ENCODE data around the gene ZBTB40.

ZBTB40 gene

GRCh38 chr1:22465671-22466070, 14.0 kb downstream of the ZBTB40 start:
- no peak for DNase-seq (ENCODE audit: low read depth in 2 of 2)

GRCh38 chr1:22470227-22470626, 18.6 kb downstream of the ZBTB40 start:
- no peak for DNase-seq (ENCODE audit: low read depth in 2 of 2)

GRCh38 chr1:22471078-22471477, 19.4 kb downstream of the ZBTB40 start:
- no peak for DNase-seq (ENCODE audit: low read depth in 2 of 2)

DNA sequence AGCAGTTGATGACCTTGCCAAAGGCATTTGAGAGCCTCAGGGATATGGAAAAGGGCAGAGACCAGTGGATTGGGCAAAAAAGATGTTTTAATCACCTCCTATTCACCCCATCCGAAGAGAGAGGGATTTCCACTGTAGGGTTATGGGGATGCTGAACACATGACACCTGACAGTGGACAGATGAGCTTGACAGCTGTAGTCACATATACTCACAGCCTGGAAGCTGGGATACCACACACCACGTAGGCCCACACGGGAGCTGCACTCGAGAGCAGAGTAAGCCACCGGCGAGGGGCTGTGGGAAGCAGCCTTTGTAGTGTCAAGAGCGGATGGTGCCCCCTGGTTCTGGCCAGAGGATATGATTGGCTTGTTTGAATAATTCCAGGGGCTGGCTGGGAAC, 20.0 kb downstream of the ZBTB40 start:
- no peak for DNase-seq (ENCODE audit: low read depth in 2 of 2)

- DNase-seq (ENCODE audit: low read depth in 2 of 2): no peak
Measured at GRCh38 chr1:22472596-22472995, 20.9 kb downstream of the ZBTB40 start.

DNA sequence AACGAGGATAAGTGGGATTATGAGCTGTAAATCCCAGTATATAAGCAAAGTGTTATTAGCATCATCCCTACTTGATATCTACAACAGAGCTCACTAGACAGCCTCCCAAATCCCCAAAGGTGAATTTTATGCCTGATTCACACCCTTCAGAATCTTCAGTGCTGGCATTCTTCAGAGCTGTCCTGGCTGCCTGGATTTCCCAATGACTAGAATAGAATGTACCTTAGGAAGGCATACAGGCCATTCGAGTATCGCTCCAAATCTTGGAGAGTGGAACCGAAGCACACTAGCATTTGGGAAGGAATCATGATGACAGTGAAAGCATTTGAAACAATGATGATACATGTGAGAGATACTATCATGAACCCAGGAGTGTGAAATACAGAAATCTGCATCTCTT, 22.3 kb downstream of the ZBTB40 start:
- no peak for DNase-seq (ENCODE audit: low read depth in 2 of 2)

GRCh38 chr1:22476566-22476965, 24.9 kb downstream of the ZBTB40 start:
- no peak for DNase-seq (ENCODE audit: low read depth in 2 of 2)

DNA sequence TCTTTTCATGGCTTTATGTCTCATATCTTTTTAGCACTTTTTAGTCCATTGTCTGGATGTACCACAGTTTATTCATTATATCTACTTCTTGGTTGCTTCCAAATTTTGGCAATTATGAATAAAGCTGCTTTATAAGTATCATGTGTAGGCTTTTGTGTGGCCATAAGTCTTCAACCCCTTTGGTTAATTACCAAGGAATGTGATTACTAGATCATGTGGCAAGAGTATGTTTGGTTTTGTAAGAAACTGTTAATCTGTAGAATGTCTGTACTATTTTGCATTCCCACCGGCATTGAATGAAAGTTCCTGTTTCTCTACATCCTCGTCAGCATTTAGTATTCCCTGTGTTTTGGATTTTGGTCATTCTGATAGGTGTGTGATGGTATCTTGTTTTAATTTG, 31.5 kb downstream of the ZBTB40 start:
- no peak for DNase-seq (ENCODE audit: low read depth in 2 of 2)

GRCh38 chr1:22484706-22485345, 33.2 kb downstream of the ZBTB40 start:
- DNase-seq (ENCODE audit: low read depth in 2 of 2): no peak

DNA sequence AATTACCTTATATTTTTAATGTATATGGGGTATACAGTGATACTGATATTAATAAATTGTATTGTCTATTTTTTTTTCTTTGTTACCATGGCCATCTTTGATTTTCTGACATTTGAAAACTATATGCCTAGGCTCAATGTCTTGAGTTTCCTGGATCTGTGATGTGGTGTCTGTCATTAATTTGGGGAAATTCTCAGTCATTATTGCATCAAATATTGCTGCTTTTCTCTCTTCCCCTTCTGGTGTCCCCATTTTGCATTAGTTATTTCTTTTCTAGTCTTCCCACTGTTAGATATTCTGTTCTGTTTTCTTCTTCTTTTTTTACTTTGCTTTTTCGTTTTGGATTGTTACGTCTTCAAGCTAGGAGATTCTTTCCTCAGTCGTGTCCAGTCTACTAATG, 33.8 kb downstream of the ZBTB40 start:
- no peak for DNase-seq (ENCODE audit: low read depth in 2 of 2)

DNA sequence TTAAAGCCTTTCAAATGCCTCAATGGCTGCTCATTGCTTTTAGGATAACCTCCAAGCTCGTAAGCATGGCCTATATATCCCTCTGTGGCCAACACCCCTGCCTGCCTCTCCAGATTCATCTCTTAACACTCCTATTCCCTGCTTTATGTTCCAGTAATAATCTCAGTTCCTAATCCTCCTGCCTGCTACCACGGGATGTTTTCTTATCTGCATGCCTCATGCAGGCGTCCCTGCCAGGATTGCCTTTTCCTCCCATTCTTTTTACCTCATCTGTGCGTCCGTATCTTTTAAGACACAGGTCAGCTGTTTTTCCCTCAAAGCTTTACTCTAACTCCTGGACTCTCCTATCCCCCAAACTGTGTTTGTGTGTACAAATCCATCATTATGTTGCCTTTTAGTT, 36.1 kb downstream of the ZBTB40 start:
- DNase-seq (ENCODE audit: low read depth in 2 of 2): no peak

GRCh38 chr1:22488319-22488718, 36.7 kb downstream of the ZBTB40 start:
- no peak for DNase-seq (ENCODE audit: low read depth in 2 of 2)

DNA sequence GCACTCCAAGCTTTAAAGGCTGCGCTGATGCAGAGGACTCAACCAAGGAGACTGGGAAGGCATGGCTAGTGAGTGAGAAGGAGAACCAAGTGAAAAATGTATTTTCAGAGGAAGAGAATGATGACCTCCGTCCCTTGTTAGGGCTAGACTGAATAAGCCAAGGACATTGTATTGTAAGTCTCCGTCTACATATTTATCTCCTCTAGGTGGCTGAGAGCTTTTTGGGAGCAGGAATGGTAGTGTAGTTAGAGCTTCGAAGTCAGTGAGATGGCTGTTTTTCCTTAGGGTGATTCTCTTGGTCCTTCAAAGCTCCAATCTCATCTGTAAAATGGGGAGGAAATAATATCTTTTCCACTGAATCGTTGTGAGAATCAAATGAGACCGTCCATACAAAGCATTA, 37.6 kb downstream of the ZBTB40 start:
- DNase-seq (ENCODE audit: low read depth in 2 of 2): no peak

GRCh38 chr1:22489823-22490222, 38.2 kb downstream of the ZBTB40 start:
- no peak for DNase-seq (ENCODE audit: low read depth in 2 of 2)

- DNase-seq (ENCODE audit: low read depth in 2 of 2): no peak
Measured at GRCh38 chr1:22490309-22490708, 38.7 kb downstream of the ZBTB40 start.

DNA sequence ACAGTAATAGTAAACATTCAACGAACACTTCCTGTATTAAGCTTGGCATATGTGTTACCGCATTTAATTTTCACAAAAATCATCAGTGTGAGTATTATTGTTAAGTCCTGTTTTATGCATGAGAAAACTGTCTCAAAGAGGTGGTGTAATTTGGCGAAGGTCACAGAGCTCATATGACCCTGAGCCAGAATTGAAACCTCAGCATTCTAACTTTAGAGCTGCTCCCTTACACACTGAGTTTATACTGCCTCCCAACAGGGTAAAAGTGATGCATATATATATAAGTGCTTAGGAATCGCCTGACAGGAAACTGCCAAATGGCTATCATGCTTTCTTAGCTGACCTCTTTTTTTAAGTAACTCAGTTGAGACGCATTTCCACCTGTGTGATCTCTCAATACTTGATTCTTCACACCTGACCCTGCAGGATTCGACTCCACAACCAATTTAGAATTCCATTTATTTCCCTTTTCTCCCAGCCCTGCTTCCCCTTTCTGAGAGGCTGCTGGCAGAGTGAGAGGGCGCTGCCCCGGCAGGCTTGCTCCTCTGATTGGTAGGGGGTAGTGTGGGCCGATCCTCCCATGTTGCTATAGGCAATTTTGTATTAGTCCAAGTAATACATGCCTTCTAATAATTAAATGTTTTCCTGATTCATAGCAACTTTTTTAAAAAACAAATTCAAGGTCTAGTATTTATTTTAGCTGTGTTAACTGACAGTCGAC, 40.5 kb downstream of the ZBTB40 start:
- no peak for DNase-seq (ENCODE audit: low read depth in 2 of 2)

GRCh38 chr1:22494144-22494543, 42.5 kb downstream of the ZBTB40 start:
- DNase-seq (ENCODE audit: low read depth in 2 of 2): no peak

DNA sequence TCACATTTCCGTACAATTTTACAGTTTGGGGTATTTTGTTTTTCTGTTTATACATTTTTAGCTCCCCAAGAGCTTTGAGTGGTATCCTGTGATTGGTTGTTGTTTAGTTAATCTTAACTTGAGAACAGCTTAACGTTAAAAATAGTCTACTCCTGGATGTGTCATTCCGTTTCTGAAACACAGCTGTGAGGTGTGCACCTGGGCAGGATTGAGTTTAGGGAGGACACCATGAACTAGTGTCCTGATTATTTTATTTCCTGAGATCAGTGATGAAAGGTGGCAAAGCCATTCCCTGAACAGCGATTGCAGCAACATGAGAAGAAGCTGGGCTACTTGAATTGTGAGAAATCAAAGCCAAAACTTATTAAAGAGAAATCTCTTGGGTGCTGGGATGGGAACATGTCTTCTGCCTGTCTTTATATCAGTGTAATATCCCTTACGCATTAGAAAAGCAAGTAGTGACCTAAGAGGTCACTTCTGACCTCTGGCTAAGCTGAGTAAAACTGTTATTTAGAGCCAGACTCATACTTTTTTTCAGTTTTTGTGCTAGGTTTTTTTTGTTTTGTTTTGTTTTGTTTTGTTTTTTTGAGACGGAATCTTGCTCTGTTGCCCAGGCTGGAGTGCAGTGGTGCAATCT, 43.4 kb downstream of the ZBTB40 start:
- DNase-seq (ENCODE audit: low read depth in 2 of 2): no peak

GRCh38 chr1:22496536-22497160, 45.0 kb downstream of the ZBTB40 start:
- DNase-seq (ENCODE audit: low read depth in 2 of 2): no peak

DNA sequence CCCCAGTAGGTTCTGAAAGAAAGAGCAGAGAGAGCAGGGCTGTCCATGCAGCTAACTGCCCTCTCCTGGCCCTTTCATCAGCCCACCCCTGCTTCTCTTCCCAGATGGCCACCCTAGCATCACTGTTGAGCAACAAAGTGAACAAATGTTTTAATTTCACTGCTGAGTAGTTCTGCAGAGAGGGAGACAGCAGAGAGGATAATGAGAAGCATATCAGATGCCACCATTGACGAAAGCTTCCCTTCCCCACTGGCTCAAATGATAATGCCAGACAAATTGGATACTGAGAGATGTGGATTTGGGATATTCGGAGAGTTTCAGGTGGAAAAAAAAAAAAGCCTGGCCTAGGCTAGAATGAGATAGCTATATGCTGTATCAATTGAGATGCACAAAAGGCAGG, 46.8 kb downstream of the ZBTB40 start:
- no peak for DNase-seq (ENCODE audit: low read depth in 2 of 2)

- no peak for DNase-seq (ENCODE audit: low read depth in 2 of 2)
Measured at GRCh38 chr1:22500058-22500457, 48.4 kb downstream of the ZBTB40 start.

DNA sequence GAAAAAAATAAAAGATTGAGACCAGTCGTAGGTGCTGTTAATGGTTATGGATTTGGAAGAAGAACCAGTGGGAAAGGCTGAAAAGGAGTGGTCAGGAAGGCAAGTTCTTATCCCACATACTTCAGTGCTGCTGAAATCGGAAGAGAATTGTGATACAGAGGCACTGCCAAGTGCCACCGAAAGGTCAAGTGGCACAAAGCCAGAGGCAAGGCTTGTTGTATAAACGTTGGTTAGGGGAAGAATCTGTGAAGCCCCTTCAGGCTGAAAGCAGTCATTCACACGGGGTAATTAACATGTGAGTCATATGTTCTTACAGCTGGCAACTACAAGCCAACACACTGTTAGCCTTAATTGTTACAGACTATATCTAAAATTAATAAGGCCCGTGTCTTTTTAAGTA, 48.8 kb downstream of the ZBTB40 start:
- no peak for DNase-seq (ENCODE audit: low read depth in 2 of 2)

DNA sequence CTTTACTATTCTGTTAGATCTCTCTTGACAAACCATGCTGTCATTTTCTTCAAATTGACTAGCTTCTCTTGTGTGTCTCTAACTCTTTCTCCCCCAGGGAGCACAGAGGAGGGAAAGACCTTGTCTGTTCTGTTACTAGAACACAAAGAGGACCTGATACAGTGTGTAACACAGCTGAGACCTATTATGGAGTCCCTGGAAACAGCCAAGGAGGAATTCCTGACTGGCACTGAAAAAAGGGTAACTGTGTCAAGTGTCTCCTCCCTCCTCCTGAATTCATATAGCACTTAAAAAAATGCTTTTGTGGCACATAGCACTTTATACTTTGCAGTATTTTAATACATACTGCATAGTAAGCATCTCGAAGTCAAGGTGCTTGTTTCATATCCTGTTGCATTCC, 50.6 kb downstream of the ZBTB40 start:
- DNase-seq (ENCODE audit: low read depth in 2 of 2): no peak
